Suppressor macrophage treated with lipopolysaccharide for 4 hours (primary cell): ENCODE results near the gene ASIC5.

ENCODE experiments used
- DNase-seq: peaks from one replicate; pipeline ENCODE4 v3.0.0-alpha.2; 2020

The ASIC5 gene

GRCh38 chr4:155879767-155880166, 13.7 kb upstream of the ASIC5 start:
- DNase-seq, result no peak

GRCh38 chr4:155878611-155879010, 12.5 kb upstream of the ASIC5 start:
- DNase-seq, result no peak

GRCh38 chr4:155877971-155878370, 11.9 kb upstream of the ASIC5 start:
- DNase-seq, result no peak

GRCh38 chr4:155875878-155876277, 9.8 kb upstream of the ASIC5 start:
- DNase-seq, result no peak

- DNase-seq, result no peak
Measured at GRCh38 chr4:155855897-155856296, 10.2 kb downstream of the ASIC5 start.

GRCh38 chr4:155854582-155855226, 11.4 kb downstream of the ASIC5 start:
- DNase-seq, result no peak

- DNase-seq, result no peak
Measured at GRCh38 chr4:155853189-155853588, 12.9 kb downstream of the ASIC5 start.

- no peak for DNase-seq
Measured at GRCh38 chr4:155849042-155849441, 17.0 kb downstream of the ASIC5 start.

- no peak for DNase-seq
Measured at GRCh38 chr4:155846929-155847328, 19.1 kb downstream of the ASIC5 start.

GRCh38 chr4:155842080-155842479, 24.0 kb downstream of the ASIC5 start:
- no peak for DNase-seq

GRCh38 chr4:155837203-155837796, 28.8 kb downstream of the ASIC5 start:
- DNase-seq, result no peak

GRCh38 chr4:155832664-155833063, 33.4 kb downstream of the ASIC5 start:
- DNase-seq, result no peak

- no peak for DNase-seq
Measured at GRCh38 chr4:155828628-155829027, 37.4 kb downstream of the ASIC5 start.

- no peak for DNase-seq
Measured at GRCh38 chr4:155822572-155822971, 43.5 kb downstream of the ASIC5 start.

GRCh38 chr4:155820887-155821518, 45.1 kb downstream of the ASIC5 start:
- DNase-seq, result no peak

GRCh38 chr4:155819066-155819465, 47.0 kb downstream of the ASIC5 start:
- no peak for DNase-seq

- no peak for DNase-seq
Measured at GRCh38 chr4:155818639-155819038, 47.4 kb downstream of the ASIC5 start.

GRCh38 chr4:155811083-155811482, 55.0 kb downstream of the ASIC5 start:
- no peak for DNase-seq

GRCh38 chr4:155809835-155810234, 56.2 kb downstream of the ASIC5 start:
- DNase-seq, result peak; percentile 81

GRCh38 chr4:155807021-155807420, 59.1 kb downstream of the ASIC5 start:
- no peak for DNase-seq

GRCh38 chr4:155805016-155805415, 61.1 kb downstream of the ASIC5 start:
- no peak for DNase-seq

GRCh38 chr4:155802190-155802959, 63.7 kb downstream of the ASIC5 start:
- no peak for DNase-seq

GRCh38 chr4:155800685-155801343, 65.3 kb downstream of the ASIC5 start:
- DNase-seq, result no peak
